GM19395 (cell line): ENCODE results near the gene CEBPA.
"Not testable (repeated sequence)": the region's sequence is repeated elsewhere in the genome, so short reads cannot be mapped to it uniquely, and the experiment has no call there.

ENCODE experiments used
- ATAC-seq: cut with Tn5 transposase; IDR thresholded peaks from one replicate; pipeline ENCODE4 v1.9.1; 2021; ENCODE audit warnings: mild to moderate bottlenecking, moderate library complexity; ENCODE audit not compliant: unreplicated experiment

The CEBPA gene

DNA sequence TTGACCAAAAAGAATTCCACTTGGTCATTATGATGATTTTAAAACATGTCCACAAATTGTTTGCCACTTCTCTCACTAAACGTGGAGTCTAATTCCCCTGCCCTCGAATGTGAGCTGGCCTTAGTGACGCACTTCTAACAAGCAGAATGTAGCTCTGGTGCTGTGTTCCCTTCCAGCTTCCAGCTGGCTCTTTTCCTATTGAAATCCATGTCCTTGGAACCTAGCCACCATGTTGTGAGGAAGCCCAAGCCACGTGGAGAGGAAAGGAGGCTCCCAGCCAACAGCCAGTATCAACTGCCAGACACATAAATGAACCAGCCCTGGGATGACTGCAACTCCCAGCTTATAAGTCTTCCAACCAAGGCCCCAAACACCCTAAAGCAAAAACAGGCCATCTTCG is 23.6 kb upstream of the CEBPA start:
- ATAC-seq: no peak

DNA sequence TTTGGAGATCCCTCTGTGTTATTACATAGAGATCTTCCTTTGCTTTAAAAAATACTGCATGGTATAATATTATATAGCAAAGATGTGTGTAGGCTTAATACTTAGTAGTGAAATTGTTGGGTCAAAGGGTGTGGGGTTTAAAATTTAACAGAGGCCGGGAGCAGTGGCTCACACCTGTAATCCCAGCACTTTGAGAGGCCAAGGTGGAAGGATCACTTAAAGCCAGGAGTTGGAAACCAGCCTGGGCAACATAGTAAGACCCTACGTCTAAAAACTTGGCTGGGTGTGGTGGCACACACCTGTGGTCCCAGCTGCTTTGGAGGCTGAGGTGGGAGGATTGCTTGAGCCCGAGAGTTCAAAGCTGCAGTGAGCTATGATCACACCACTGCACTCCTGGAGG is 22.3 kb upstream of the CEBPA start:
- ATAC-seq: no peak

DNA sequence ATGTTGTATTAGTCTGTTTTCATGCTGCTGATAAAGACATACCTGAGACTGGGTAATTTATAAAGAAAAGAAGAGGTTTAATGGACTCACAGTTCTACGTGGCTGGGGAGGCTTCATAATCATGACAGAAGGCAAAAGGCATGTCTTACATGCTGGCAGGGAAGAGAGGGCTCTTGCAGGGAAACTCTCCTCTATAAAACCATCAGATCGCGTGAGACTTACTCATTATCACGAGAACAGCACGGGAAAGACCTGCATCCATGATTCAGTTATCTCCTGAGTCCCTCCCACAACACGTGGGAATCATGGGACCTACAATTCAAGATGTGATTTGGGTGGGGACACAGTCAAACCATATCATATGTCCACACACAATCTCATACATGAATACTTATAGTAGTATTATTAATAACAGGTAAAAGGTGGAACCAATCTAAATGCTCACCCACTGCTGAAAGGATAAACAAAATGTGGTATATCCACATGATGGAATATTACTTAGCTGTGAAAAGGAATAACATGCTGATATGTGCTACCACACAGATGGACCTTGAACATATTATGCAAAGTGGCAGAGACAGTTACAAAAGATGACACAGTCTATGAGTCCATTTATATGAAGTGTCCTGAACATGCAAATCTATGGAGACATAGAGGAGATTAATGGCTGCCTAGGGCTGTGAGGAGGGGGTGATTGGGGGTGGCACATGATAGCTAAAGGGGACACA is 20.9 kb upstream of the CEBPA start:
- ATAC-seq: no peak

DNA sequence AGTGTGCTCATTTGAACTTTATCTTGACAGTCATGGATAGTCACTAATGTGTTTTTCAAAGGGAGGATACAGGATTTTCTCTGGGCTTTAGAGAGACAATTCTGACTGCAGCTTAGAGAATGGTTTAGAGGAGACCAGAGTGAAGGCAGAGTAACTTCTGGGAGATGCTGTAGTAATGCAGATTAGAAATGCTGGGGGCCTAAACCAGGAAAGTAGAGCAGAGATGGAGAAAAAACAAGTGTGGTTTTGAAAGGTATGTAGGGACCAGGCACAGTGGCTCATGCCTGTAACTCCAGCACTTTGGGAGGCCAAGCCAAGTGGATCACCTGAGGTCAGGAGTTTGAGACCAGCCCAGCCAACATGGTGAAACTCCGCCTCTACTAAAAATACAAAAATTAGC is 18.3 kb upstream of the CEBPA start:
- no peak for ATAC-seq

DNA sequence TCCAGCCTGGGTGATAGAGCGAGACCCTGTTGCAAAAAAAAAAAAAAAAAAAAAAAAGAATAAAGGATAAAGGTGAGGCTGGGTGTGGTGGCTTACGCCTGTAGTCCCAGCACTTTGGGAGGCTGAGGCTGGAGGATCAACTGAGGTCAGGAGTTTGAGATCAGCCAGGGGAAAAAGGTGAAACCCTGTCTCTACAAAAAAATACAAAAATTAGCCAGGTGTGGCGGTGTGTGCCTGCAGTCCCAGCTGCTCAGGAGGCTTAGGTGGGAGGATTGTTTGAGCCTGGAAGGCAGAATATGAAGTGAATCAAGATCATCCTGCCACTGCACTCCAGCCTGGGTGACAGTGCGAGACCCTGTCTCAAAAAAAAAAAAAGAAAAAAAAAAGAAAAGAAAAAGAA is 15.7 kb upstream of the CEBPA start:
- ATAC-seq: not testable (repeated sequence)

DNA sequence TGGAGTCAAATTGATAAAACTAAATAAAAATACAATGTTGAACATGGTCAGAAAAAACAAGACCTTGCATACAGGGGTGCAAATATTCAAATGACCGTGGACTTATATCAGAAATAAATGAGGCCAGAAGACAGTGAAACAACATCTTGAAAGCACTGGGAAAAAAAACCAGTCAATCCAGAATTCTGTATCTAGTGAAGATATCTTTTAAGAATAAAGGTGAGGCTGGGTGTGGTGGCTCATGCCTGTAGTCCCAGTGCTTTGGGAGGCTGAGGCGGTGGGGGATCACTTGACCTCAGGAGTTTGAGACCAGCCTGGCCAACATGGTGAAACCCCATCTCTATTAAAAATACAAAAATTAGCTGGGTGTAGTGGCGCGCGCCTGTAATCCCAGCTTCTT is 15.2 kb upstream of the CEBPA start:
- ATAC-seq: no peak

DNA sequence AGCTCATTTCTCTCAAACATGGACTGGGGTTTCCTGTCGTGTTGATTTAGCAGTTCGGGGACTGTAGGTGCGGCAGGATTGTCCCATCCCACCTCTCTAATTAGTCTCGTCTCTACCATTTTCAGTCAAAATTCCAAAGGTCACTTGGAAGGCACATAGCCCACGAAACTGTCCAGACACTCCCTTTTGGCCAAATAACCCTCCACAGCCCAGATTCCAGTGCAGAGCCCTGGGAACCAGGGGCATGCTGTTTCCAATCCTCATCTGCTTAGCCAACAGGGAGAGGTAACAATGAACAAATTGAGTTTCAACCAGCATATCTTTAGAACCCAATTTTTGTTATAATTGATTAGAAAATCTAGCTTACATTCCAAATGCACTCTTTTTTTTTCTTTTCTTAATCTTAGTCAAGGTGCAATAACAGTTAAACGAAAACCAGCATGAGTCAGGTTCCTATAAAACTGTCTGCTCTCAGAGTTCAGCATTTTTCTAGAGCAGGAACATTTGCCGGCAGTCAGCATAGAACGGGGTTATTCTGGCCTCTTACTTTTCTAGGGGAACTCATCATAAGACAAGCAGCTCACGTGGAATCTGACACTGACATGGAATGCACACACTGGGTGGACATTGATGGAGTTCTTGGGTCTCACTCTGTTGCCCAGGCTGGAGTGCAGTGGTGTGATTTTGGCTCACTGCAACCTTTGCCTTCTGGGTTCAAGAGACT is 14.4 kb upstream of the CEBPA start:
- ATAC-seq: no peak

DNA sequence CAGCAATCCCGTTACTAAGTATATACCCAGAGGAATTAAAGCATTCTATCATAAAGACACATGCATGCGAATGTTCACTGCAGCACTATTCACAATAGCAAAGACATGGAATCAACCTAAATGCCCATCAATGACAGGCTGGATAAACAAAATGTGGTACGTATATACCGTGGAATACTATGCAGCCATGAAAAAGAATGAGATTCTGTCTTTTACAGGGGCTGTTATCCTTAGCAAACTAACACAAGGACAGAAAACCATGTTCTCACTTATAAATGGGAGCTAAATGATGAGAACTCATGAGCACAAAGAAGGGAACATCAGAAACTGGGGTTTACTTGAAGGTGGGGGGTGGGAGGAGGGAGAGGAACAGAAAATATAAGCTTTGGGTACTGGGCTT is 10.5 kb upstream of the CEBPA start:
- ATAC-seq: not testable (repeated sequence)

DNA sequence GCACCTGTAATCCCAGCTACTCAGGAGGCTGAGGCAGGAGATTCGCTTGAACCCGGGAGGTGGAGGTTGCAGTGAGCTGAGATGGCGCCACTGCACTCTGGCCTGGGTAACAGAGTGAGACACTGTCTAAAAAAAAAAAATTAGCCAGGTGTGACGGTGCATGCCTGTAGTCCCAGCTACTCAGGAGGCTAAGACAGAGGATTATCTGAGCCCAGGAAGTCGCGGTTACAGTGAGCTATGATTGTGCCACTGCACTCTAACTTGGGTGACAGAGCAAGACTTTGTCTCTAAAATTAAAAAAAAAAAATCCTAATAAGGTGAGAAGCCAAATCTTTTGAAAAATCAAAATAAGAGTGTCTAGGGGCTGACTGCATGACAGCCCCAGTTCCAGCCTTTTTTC is 9.7 kb upstream of the CEBPA start:
- no peak for ATAC-seq

DNA sequence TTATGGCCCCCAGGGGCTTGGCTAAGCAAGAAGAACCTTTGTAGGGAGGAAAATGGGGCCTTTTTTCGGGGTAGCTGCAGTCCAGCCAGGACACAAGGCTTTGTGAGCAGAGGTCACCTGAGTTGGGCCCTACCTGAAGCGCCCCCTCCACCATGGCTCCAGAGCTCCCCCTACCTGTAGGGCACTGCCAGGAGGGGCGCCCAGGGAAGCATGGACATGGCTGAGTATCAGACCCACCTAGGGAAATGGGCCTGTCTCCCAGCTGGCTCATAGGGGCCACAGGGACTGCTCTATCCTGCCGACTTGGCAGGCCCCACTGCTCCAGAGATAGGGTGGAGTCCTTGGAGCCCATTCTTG is 9.0 kb upstream of the CEBPA start:
- ATAC-seq: no peak

DNA sequence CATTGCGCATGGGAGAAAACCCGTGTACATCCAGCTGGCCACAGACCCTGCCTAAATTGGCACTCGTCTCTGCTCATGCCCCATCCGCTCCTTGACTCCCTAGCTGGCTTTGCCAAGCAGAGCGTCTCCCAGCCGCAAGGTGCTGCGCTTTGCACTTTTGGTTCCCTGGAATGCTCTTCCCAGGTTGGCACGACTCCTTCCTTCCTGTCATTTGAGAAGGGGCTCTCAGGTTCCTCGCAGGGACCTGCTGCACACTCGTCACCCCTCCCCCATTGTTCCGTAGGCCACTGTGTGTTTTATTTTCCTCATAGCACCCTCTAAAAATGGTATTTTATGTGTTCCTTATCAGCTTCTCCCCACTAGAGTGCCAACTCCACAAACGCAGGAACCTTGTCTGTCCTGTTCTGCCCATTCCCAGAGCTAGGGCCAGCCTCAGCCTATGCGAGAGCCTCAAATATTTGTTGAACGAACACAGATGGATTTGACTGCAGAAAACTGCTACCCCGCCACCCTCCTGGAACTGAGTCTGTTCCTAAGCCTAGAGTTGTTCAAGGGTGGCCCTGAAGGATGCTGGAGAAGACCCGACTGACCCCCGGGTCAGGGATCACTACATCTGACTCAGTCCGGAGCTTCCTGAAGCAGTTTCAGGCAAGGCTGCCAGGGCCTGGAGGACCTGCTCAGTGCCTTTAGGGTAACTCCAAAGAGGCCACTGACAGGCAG is 8.4 kb upstream of the CEBPA start:
- ATAC-seq: no peak

DNA sequence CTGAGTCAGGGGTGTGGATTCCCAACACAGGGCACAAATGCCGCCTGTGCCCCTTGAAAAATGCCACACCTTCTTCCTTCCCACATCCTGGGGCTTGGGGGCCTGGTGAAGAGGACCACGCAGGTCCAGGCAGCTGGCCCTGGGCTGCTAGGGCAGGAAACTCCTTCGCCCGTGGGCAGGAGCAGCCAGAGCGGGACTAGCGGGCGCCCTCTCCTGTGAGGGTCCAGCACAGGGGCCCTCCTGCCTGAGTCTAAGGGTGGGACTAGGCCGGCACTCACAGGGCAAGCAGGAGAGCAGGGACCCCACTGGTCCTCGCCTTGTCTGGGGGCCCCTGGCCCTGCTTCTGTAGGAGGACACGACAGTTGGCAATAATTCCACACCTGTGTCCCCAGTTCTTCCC is 7.5 kb upstream of the CEBPA start:
- ATAC-seq: no peak

DNA sequence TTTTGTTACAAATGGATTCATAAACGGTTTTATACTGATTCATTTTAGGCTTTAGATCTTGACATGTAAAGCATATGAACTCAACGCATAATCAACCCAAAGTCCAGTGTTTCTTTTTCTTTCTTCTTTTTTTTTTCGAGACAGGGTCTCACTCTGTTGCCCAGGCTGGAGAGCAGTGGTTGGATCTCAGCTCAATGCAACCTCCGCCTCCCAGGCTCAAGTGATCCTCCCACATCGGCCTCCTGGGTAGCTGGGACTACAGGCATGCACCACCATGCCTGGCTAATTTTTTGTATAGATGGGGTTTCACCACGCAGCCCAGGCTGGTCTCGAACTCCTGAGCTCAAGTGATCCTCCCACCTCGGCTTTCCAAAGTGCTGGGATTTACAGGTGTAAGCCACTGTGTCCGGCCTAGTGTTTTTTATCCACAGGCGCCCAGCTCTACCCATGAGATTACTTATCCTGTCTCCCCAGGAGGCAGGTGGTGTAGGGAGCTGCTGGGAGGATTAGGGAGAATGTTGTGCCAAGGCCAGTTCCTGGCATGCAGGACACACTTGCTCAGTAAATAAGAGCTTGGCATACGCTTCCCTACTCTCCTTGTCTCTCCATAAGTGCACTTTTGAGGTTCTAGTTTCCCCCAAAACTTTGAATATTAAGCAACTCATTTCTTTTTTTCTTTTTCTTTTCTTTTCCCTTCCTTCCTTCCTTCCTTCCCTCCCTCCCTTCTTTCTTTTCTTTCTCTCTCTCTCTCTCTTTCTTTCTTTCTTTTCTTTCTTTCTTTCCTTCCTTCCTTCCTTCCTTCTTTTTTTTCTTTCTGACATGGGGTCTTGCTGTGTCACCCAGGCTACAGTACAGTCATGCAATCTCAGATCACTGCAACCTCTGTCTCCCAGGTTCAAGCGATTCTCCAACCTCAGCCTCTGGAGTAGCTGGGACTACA is 4.8 kb upstream of the CEBPA start:
- no peak for ATAC-seq

DNA sequence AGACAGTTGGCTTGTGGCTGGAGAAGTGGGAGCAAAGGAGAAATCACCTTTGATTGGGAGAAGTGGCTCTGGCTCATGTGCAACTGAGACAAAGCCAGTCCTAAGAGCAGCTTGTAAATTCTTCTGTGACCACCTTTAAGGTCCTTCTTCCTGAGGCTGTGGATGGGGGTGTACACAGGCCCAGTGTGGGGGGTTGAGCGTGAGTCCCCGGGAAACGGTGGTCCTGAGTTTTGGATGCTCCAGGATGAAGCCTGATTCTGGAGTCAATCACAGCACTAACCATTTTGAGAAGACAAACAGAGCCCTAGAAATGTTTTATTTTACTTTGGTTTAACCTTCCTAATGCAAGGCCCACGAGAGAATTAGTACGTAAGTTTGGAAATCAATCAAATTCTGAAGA is 3.9 kb upstream of the CEBPA start:
- ATAC-seq: no peak

DNA sequence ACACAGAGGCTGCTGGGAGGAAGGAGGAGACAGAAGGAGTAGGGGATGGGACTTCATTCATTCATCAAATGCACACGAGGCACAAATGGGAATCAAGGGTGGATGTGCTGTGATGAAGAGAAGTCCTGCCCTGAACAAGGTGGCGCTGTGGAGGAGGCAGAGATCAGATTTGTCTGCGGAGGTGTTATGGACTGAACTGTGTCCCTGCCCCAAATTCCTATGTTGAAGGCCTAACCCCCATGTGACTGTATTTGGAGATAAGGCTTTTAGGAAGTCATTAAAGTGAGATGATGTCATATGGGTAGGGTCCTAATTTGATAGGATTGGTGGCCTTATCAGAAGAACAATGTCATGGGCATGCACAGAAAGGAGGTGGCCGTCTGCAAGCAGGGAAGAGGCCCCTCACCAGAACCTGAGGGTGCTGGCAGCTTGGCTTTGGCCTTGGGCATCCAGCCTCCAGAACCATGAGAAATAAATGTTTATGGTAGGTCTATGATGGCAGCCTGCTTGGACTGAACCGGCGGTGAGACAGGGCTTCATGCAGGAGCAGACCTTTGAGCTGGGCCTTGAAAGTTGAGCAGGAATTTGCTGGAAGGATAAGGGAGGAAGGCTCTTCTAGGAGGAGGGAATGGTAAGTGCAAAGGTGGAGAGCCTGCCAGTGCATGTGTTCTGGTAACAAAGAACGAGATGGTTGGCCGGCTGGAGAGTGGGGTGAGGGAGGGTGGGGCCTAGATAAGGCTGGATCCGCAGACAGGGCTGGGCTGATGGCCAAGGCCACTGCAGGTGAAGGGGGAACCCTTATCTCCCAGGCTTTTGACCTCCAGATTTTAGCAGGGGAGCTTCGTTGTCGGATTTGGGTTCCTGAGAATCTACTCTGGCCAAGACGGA is 2.7 kb upstream of the CEBPA start:
- ATAC-seq: no peak

DNA sequence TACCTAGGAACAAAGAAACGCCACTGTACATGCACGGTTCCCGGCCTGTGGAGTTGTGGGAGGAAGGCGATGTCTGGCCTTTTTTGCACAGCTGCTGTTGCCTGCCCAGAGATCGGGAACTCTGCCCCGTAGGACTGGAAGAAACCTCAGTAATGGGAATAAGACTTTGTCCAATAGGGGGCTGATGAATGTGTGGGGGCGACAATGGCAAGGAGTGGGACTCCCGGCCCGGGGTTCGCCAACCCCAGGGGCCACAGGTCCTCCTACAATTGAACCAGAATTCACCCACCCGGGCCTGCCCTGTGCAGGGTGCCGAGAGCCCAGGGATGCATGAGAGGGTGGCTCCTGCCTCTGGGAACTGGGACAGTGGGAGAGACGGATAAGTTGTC is 2.0 kb upstream of the CEBPA start:
- no peak for ATAC-seq

DNA sequence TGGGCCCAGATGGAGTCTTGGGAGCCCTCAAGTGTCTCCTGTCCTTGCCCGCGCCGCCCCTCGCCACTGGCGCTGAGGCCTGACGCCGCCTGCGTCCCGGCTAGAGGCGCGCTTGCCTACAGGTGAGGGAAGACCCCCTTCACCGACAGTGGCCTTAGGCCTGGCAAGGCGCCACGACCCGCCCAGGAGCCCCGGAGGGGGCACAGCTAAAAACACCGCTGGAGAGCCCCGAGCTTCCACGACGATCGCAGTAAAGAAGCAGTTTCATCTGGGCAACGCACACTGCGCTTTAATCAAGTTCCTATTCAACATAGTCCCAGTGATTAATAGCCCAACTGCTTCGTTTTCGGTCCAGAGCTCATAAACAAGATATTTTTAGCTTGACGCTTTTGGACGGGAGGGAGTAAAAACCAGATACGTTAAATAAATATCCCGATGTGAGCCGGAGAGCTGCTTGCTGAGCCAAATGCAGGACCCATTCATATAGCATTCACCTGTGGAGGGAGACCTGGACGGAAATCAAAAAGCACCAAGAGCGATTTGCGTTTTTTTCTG is 1.5 kb upstream of the CEBPA start:
- no peak for ATAC-seq

DNA sequence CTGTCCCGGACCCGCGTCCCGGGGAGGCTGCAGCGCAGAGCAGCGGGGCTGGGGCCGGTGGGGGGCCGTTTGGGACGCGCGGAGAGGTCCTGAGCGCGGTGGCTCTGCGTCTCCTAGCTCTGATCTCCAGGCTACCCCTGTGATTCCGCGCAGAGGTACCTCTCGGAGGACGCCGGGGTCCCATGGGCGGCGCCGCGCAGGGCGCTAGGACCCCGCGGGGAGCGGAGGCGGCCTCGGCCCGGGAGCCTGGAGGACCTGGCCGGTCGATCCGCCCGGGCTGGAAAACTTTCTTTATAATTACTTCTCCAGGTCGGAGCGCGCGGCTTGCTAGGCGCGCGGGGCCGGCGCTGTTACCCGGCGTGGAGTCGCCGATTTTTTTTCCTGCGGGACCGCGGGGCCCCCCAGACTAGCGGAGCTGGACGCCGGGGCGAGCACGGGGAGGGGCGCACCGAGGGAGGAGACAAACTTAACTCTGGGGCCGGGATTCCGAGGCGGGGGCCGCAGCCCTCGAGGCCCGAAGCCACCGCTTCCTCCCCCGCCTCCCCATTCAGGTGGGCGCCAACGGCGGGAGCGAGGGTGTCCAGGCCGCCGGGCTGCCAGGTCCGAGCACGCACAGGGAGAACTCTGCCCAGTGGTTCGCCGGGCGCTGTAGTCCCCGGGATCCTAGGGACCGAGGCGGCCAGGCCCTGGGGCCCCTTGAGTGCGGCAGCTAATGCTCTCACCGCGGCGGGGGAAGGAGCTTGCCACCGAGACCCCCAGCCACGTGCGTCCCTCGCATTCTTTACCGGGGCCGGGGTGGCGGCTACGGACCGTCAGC is 848 bp upstream of the CEBPA start:
- ATAC-seq: peak; percentile 33

DNA sequence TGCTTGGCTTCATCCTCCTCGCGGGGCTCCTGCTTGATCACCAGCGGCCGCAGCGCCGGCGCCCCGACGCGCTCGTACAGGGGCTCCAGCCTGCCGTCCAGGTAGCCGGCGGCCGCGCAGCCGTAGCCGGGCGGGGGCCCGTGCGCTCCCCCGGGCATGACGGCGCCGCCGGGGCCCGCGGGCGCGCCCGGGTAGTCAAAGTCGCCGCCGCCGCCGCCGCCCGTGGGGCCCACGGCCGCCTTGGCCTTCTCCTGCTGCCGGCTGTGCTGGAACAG is 497 bp downstream of the CEBPA start:
- ATAC-seq: no peak
